Activated CD4-positive, alpha-beta T cell treated with anti-CD3 and anti-CD28 coated beads, Interleukin-2, Interleukin-4, amounts not matched to agents 100 ng/mL and 50 ng/mL, durations not matched to agents 16 hours and 8 hours (primary cell): ENCODE data around the gene CACNA1A.
"Not testable (repeated sequence)": the region's sequence is repeated elsewhere in the genome, so short reads cannot be mapped to it uniquely, and the experiment has no call there.

Experiments
- DNase-seq: peaks from one replicate; pipeline ENCODE4 v3.0.0-alpha.2; 2020; ENCODE audit warnings: low spot score

The CACNA1A gene

GRCh38 chr19:13363954-13364353, 142.3 kb downstream of the CACNA1A start:
- DNase-seq, result no peak

GRCh38 chr19:13363245-13363644, 143.0 kb downstream of the CACNA1A start:
- DNase-seq, result no peak

GRCh38 chr19:13362668-13363067, 143.6 kb downstream of the CACNA1A start:
- DNase-seq, result no peak

- DNase-seq, result not testable (repeated sequence)
These were observed 144.6 kb downstream of the CACNA1A start for GRCh38 chr19:13361726-13362125.

- DNase-seq, result no peak
These were observed 149.5 kb downstream of the CACNA1A start for GRCh38 chr19:13356686-13357280.

GRCh38 chr19:13356185-13356584, 150.1 kb downstream of the CACNA1A start:
- DNase-seq, result no peak

- DNase-seq, result no peak
These were observed 150.9 kb downstream of the CACNA1A start for GRCh38 chr19:13355356-13355755.

GRCh38 chr19:13353625-13354024, 152.7 kb downstream of the CACNA1A start:
- DNase-seq, result no peak

GRCh38 chr19:13350759-13351158, 155.5 kb downstream of the CACNA1A start:
- DNase-seq, result no peak

- no peak for DNase-seq
These were observed 156.2 kb downstream of the CACNA1A start for GRCh38 chr19:13350072-13350471.

- DNase-seq, result no peak
These were observed 158.9 kb downstream of the CACNA1A start for GRCh38 chr19:13347367-13347766.

- no peak for DNase-seq
These were observed 162.8 kb downstream of the CACNA1A start for GRCh38 chr19:13343514-13343913.

- no peak for DNase-seq
These were observed 163.6 kb downstream of the CACNA1A start for GRCh38 chr19:13342672-13343071.

GRCh38 chr19:13339869-13340268, 166.4 kb downstream of the CACNA1A start:
- DNase-seq, result no peak

- DNase-seq, result no peak
These were observed 169.1 kb downstream of the CACNA1A start for GRCh38 chr19:13337181-13337580.

- no peak for DNase-seq
These were observed 171.3 kb downstream of the CACNA1A start for GRCh38 chr19:13334801-13335481.

- no peak for DNase-seq
These were observed 176.0 kb downstream of the CACNA1A start for GRCh38 chr19:13330285-13330684.

GRCh38 chr19:13329766-13330165, 176.5 kb downstream of the CACNA1A start:
- DNase-seq, result no peak

- DNase-seq, result no peak
These were observed 178.0 kb downstream of the CACNA1A start for GRCh38 chr19:13328241-13328640.

GRCh38 chr19:13319526-13319925, 186.8 kb downstream of the CACNA1A start:
- no peak for DNase-seq

GRCh38 chr19:13318190-13318589, 188.1 kb downstream of the CACNA1A start:
- DNase-seq, result no peak

- no peak for DNase-seq
These were observed 190.8 kb downstream of the CACNA1A start for GRCh38 chr19:13315495-13315894.

GRCh38 chr19:13314761-13315160, 191.5 kb downstream of the CACNA1A start:
- DNase-seq, result no peak

- DNase-seq, result no peak
These were observed 192.4 kb downstream of the CACNA1A start for GRCh38 chr19:13313875-13314274.
